HG03045 (cell line): ENCODE results near the gene SLC9A9.
"Not testable (repeated sequence)": the region's sequence is repeated elsewhere in the genome, so short reads cannot be mapped to it uniquely, and the experiment has no call there.

Experiments used
- ATAC-seq: cut with Tn5 transposase; IDR thresholded peaks from one replicate; pipeline ENCODE4 v1.9.1; 2021; ENCODE audit warnings: mild to moderate bottlenecking, moderate library complexity; ENCODE audit not compliant: unreplicated experiment

Gene SLC9A9

GRCh38 chr3:143698682-143699303 lies 149.5 kb downstream of the SLC9A9 start:
- no peak for ATAC-seq

- no peak for ATAC-seq
Measured at GRCh38 chr3:143697975-143698374, 150.3 kb downstream of the SLC9A9 start.

- ATAC-seq, result not testable (repeated sequence)
Measured at GRCh38 chr3:143695333-143695732, 152.9 kb downstream of the SLC9A9 start.

- ATAC-seq, result no peak
Measured at GRCh38 chr3:143693506-143693905, 154.8 kb downstream of the SLC9A9 start.

- ATAC-seq, result no peak
Measured at GRCh38 chr3:143686638-143687197, 161.6 kb downstream of the SLC9A9 start.

- no peak for ATAC-seq
Measured at GRCh38 chr3:143685491-143685890, 162.8 kb downstream of the SLC9A9 start.

GRCh38 chr3:143677430-143677829 lies 170.8 kb downstream of the SLC9A9 start:
- ATAC-seq, result no peak

- ATAC-seq, result no peak
Measured at GRCh38 chr3:143676747-143677146, 171.5 kb downstream of the SLC9A9 start.

GRCh38 chr3:143676021-143676420 lies 172.2 kb downstream of the SLC9A9 start:
- ATAC-seq, result no peak

GRCh38 chr3:143674100-143674968 lies 173.9 kb downstream of the SLC9A9 start:
- ATAC-seq, result peak; percentile 63

GRCh38 chr3:143672396-143673165 lies 175.7 kb downstream of the SLC9A9 start:
- no peak for ATAC-seq

GRCh38 chr3:143671626-143672025 lies 176.6 kb downstream of the SLC9A9 start:
- no peak for ATAC-seq

GRCh38 chr3:143668924-143669790 lies 179.1 kb downstream of the SLC9A9 start:
- ATAC-seq, result peak; percentile 95

GRCh38 chr3:143668385-143668784 lies 179.9 kb downstream of the SLC9A9 start:
- no peak for ATAC-seq

GRCh38 chr3:143661677-143662076 lies 186.6 kb downstream of the SLC9A9 start:
- ATAC-seq, result no peak

GRCh38 chr3:143658861-143659260 lies 189.4 kb downstream of the SLC9A9 start:
- ATAC-seq, result no peak

GRCh38 chr3:143658116-143658515 lies 190.2 kb downstream of the SLC9A9 start:
- no peak for ATAC-seq

GRCh38 chr3:143657391-143657790 lies 190.9 kb downstream of the SLC9A9 start:
- ATAC-seq, result no peak

- ATAC-seq, result no peak
Measured at GRCh38 chr3:143654906-143655305, 193.4 kb downstream of the SLC9A9 start.

GRCh38 chr3:143653935-143654334 lies 194.3 kb downstream of the SLC9A9 start:
- no peak for ATAC-seq
